GM18499 (cell line): Measurements from ENCODE around the gene GSDME.

Experiments
- ATAC-seq: cut with Tn5 transposase; IDR thresholded peaks from one replicate; pipeline ENCODE4 v1.9.1; 2021; ENCODE audit warnings: moderate number of reproducible peaks; ENCODE audit not compliant: insufficient read depth, unreplicated experiment

Gene GSDME

DNA sequence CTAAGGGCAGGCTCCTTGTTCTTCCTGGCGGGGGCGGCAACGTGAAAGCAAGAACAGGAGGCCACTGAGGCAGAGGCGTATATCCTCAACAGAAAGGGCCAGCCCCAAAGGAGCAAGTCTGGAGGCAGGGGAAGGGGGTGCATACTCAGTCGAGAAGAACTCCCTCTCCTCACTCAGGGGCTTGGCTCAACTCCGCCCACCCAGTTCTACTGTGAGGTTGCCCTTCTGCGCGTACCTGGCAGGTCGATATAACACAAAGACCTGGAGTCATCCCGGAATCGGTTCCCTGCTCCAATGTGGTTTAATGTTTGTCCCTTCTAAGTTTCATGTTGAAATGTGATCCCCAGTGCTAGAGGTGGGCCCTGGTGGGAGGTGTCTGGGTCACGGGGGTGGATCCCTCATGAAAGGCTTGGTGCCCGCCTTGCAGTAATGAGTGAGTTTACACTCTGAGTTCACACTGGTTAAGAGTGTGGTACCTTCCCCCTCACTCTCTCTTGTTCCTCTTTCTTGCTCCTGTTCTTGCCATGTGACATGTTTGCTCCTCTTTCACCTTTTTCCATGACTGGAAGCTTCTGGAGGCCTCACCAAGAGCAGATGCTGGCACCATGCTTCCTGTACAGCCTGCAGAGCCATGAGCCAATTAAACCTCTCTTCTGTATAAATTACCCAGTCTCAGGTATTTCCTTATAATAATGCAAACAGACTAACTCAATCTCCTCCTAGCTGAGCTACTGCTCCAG, 32.6 kb downstream of the GSDME start:
- no peak for ATAC-seq

DNA sequence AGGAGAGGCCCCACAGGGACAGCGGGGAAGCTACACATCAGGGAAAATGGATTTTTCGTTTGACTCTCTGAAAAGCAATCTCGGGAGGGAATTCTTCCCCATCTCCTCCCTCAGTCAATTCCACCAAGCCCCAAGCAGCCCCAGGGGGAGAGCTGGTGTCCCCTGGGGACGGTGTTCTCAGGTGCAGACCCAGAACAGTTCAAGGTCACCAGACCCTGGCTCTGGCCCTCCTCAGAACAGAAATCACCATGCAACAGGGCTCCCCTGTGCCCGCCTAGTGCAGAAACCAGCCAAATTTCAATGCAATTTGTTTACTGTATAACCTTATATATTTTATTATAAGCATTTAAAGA, 34.1 kb downstream of the GSDME start:
- no peak for ATAC-seq

DNA sequence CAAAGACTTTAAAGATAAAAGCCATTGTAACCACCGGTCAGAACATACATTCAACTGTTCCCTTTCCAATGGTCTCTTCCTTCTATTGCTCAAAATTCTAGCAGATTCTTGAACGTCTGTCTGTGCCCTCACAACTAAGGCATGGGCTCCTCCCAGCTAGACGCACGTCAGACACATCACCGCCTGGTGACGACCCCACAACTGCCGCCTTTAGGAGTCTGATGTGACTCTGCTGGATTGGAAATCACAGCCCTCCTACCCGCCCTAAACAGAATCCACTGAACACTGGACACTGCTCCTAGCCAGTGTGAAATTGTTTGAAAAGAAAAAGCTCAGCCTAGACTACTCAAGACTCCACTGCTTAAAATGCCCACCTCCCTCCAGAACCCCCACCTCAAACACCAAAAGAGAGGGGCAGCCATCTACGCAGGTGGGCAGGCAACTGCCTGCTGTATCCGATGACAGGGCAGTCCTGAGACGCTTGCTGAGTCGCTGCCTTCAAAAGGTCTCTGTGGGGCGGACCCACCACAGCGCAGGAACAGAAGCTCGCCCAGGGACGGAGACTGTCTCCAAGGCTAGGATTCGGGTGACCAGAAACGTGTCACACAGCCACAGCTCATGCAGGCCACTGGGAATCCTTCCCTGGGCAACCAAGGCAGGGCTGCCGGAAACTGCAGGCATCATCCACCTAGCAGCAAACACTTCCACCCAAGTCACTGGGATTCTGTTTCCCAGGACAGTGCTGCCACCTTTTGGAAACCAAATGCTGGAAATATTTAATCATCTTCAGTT, 34.7 kb downstream of the GSDME start:
- ATAC-seq: no peak

DNA sequence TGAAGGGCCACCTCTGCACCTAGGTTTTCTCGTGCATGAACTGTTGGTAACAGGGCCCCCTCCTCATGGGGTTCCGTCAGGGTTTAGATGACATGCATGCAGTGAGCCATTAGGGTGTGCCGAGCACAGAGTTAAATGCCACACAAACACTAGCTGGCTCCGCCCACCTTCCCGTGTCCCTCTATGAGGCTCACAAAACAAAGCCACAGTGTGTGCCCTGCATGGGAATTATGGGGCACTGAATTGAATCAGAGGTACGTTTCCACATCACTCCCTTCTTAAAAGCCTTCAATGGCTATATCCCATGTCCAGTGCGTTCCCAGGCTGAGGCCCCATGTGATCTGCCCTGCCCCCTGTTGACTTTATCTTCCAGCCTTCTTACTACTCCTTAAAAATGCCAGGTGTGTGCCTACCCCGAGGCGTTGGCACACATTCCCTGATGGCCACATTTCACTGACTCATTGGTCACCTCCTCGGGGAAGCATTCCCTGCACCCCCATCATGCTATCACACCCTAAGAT, 35.7 kb downstream of the GSDME start:
- ATAC-seq: no peak

DNA sequence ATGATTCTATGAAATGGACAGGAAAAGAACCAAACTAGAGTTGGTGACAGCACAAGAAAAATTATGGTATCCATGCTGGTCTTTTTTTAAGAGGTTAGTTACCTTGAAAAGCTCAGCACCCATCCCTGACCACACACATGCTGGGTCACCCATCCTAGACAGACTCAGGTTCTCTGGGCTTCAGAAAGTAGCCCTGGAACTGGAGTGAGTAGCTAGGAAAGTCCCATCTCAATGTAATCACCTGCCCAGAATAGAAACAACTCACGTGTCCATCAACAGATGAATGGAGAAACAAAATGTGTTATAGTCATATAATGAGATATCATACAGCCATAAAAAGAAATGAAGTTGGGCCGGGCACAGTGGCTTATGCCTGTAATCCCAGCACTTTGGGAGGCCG, 37.0 kb downstream of the GSDME start:
- no peak for ATAC-seq

DNA sequence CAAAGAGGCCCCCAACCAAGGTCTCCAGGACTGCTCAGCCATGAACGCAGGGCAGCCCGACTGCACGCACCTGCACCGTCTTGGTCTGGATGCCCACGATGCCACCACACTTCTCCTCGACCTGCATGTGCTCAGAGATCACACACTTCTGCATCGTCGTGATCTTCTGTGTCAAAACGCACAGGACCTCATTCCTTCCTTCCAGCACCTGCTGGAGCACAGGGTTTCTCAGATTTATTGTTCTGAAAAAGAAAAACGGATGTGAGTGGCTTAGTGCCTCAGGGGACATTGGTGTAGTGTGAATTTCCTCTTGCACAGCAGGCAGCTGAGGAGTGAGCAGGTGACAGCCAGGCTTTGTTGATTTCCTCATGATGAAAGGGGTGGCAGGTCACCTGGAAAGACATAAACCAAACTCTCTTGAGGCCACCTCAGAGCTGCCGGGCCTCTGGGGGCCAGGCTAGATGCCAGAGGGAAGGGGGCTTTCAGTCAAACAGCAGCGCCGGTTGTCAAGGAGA, 38.2 kb downstream of the GSDME start:
- ATAC-seq: no peak

DNA sequence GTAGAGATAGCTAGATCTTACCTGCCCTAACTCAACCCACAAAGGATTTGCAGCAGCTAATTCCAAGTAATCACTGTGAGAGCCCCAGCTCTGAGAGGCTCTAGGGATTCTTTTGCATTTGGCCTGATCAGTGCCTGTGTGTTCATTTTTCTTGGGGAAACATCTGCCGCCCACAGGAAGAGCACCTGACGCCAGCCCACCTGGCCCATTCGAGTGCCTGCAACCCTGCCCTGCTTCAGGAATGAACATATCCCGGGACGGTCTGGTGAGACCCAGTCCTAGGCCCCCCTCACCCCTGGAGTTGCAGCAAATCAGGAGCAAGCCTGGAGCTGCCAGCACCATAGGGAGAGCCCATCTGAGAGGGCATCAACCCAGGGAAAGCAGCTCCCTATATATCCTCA, 38.8 kb downstream of the GSDME start:
- no peak for ATAC-seq

DNA sequence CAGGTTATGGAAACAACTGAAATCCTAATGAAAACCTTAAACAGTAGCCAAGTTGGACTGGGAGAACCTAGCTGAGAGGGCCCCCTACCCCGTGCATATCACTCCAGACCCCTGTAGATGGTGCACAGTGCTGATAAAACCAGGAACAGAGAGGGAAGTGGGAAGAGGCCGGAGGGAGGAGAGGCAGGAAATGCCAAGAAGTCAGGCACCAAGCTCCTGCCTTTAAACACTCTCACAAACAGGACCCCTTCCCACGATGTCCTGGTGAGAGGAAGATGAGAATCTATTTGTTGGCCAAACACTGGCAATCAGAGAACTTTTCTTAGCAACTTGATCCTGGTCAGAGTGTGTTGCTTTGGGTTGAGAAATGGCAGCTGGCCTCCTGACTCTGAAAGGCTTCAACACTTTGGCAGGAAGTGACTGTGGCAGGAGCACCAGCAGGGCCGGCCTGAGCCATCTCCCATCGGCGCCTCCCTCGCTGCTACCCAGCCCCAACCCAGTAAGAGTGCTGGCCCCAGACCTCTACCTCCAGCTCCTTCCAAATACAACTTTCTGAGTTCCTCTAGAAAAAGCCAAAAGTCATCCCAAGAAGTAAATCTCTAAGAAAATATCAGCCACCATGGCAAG, 39.5 kb downstream of the GSDME start:
- ATAC-seq: no peak

DNA sequence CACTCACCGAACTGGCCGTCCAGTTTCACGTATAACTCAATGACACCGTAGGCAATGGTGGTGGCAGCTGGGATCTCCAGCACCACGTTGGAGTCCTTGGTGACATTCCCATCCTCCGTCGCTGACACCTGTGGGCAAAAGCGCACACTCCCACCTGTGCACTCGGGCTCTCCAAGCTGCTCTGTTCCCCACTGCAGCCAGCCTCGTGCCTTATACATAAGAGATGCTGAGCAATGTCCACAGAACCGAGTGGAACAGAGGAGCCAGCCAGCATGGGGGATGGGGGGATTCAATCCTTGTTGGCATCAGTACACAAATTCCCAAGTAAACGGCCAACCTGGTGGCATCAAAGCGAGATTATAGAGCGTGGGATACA, 40.0 kb downstream of the GSDME start:
- ATAC-seq: no peak

GRCh38 chr7:24716480-24717246, 40.6 kb downstream of the GSDME start:
- no peak for ATAC-seq

DNA sequence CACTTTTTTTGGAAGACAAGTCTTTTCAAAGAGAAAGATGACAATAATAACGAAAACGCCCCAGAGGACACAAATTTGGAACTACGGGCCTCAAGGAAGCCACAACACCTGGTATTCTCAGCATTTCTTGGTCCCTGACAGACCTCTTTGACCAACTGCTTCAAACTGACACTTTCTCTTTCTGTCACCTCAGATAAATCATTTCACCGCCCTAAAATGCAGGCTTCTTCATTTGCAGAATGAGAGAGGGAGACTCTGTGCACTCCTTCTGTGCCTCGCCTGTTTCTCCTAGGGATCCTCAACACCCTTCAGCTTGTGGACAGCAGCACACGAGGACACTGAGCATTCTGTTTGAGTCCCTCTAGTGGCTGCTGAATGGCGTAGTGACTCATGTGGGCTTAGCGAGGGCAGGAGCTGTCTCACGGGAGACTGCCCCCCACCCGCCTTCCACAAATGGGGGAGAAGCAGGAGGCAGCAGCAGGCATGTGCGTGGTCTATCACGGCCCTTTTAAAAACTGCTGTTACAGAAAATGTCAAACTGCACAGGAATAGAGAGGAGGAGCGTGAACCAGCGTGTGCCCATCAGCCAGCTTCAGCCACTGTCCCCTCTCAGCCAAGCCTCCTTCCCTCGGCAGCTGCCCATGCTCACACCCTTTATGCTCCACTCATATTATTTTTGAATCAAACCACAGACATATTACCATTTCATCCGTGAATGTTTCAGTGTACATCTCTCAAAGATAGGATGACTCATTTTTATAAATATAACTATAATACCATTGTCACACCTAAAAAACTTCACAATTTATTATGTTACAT, 41.4 kb downstream of the GSDME start:
- peak; percentile 39 for ATAC-seq

GRCh38 chr7:24715171-24715570, 42.1 kb downstream of the GSDME start:
- ATAC-seq: peak; percentile 6

- no peak for ATAC-seq
Measured at GRCh38 chr7:24714676-24715010, 42.6 kb downstream of the GSDME start.

DNA sequence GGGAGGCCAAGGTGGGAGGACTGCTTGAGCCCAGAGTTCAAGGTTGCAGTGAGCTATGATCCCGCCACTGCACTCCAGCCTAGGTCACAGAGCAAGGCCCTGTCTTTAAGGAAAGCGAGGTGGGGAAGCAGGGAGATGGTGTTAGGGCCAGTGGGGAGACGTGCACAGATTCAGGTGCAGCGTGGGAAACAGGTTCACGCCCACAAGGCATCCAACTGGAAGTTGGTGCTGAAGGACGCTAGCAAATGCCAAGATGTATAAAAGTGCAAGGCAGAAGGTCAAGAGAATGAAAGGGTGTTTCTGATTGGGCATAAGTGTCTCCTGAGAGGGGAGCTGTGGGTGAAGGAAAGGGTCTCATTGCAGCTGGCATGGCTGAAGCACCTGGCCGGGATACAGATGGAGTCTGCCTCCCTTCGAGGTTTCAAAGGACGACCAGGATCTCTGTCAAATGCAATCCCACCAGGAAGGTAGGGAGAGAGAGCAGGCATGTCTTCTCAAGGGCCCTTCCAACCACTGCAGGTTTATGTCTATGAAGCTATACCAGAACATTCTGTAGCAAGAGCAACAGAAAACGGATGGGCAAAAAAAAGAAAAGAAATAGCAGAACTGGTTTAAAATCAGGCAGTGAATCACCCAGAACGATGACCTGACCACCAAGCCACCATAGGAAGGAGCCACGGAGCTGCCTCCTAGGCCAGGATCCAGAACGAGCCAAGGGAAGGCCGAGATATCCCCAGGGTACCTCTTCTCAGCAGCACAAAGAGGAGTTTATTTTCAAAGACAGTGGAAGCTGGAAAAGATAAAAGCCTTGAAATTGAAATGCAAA, 43.2 kb downstream of the GSDME start:
- no peak for ATAC-seq

- ATAC-seq: no peak
Measured at GRCh38 chr7:24713039-24713793, 44.0 kb downstream of the GSDME start.

DNA sequence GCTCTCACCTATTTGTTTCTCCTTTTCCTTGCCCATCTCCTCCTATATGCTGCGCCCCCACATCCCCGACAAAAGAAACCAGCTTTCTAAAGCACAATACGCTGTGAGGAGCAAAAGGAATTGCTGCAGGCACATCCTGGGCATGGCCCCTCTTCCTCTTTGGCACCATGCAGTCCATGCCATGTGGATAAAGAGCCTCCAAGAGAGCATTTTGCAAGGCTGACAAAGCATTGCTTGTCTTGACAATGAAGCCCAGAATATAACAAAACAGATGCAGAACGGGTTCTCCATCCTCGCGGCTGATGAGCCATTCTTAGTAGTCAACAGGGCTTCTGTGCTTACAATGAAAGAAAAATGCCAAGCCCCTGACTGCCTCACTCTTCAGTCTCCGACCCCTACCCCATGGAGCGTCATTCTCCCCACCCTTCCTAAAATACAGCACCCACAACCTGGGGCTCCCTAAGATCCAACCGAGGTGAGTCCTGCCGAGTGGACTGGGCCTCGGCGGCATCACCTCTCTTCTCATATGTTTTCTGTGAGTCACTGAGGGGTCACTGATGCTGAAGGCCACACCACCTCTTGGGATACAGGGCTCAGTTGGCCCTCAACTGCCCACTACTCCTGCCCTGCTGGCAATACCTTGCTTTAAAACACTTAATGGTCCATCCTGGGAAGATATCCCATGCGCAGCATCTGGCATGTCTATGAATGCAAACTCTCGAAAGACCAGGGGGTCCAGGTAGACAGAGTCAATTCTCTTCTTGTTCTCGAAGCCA, 47.5 kb downstream of the GSDME start:
- no peak for ATAC-seq

GRCh38 chr7:24709051-24709450, 48.2 kb downstream of the GSDME start:
- no peak for ATAC-seq
